Osteoblast (primary cell): ENCODE measurements around the gene GGT1. TPM values are rescaled to one million over a fixed set of nuclear protein-coding genes. Genes with fewer than 3 reads are reported as not detected.
"Not testable (repeated sequence)": the region's sequence is repeated elsewhere in the genome, so short reads cannot be mapped to it uniquely, and the experiment has no call there.

Experiments
- DNase-seq: peaks from one replicate; pipeline ENCODE4 v3.0.0; 2011; ENCODE audit warnings: low spot score, mixed read lengths; ENCODE audit not compliant: insufficient read length; ENCODE audit errors: missing footprints
- H2AFZ ChIP-seq: 2 replicates; pipeline ENCODE4 v1.6.0; 2011; ENCODE audit warnings: mild to moderate bottlenecking, low read length
- H3K27ac ChIP-seq: 2 replicates; pipeline ENCODE4 v1.5.1; 2011; ENCODE audit warnings: mild to moderate bottlenecking, low read depth, low read length, moderate library complexity
- H3K27me3 ChIP-seq: 2 replicates; pipeline ENCODE4 v1.6.0; 2012; ENCODE audit warnings: mild to moderate bottlenecking, control low read depth, inconsistent platforms, low read length, moderate library complexity; ENCODE audit not compliant: insufficient read depth
- H3K36me3 ChIP-seq: 2 replicates; pipeline ENCODE4 v1.5.1; 2011; ENCODE audit warnings: mild to moderate bottlenecking, low read length, control low read depth, moderate library complexity; ENCODE audit not compliant: insufficient read depth
- H3K4me1 ChIP-seq: 2 replicates; pipeline ENCODE4 v1.5.1; 2011; ENCODE audit warnings: mild to moderate bottlenecking, low read length, control low read depth, moderate library complexity; ENCODE audit not compliant: insufficient read depth
- H3K4me2 ChIP-seq: 2 replicates; pipeline ENCODE4 v1.6.0; 2011; ENCODE audit warnings: mild to moderate bottlenecking, low read length; ENCODE audit not compliant: insufficient read depth
- H3K4me3 ChIP-seq: fragments of 200-600 bp; sonication (generic); 3 replicates; pipeline ENCODE4 v1.5.1; 2012; ENCODE audit warnings: mild to moderate bottlenecking, low read length, inconsistent platforms; ENCODE audit not compliant: insufficient read depth
- H3K79me2 ChIP-seq: 2 replicates; pipeline ENCODE4 v1.6.0; 2012; ENCODE audit warnings: mild to moderate bottlenecking, low read length, control low read depth, inconsistent platforms; ENCODE audit not compliant: insufficient read depth
- H3K9me3 ChIP-seq: 2 replicates; pipeline ENCODE4 v1.5.1; 2011; ENCODE audit warnings: low read depth, low read length, control low read depth
- H4K20me1 ChIP-seq: 2 replicates; pipeline ENCODE4 v1.6.0; 2012; ENCODE audit warnings: mild to moderate bottlenecking, low read length, control low read depth; ENCODE audit not compliant: insufficient read depth
- CTCF ChIP-seq: IDR thresholded peaks from 2 replicates; pipeline ENCODE4 v1.5.1; 2011; ENCODE audit warnings: mild to moderate bottlenecking, low read depth, low read length, moderate library complexity; ENCODE audit errors: extremely low read depth
- total RNA-seq: library from RNA; depleted of rRNA; stranded (reverse); fragments of >200 nt; gene quantifications from 2 replicates; pipeline ENCODE4 v1.2.3, GENCODE V29; 2012

The GGT1 gene
- total RNA-seq: 0.36 and 0.59 TPM in 2 replicates

DNA sequence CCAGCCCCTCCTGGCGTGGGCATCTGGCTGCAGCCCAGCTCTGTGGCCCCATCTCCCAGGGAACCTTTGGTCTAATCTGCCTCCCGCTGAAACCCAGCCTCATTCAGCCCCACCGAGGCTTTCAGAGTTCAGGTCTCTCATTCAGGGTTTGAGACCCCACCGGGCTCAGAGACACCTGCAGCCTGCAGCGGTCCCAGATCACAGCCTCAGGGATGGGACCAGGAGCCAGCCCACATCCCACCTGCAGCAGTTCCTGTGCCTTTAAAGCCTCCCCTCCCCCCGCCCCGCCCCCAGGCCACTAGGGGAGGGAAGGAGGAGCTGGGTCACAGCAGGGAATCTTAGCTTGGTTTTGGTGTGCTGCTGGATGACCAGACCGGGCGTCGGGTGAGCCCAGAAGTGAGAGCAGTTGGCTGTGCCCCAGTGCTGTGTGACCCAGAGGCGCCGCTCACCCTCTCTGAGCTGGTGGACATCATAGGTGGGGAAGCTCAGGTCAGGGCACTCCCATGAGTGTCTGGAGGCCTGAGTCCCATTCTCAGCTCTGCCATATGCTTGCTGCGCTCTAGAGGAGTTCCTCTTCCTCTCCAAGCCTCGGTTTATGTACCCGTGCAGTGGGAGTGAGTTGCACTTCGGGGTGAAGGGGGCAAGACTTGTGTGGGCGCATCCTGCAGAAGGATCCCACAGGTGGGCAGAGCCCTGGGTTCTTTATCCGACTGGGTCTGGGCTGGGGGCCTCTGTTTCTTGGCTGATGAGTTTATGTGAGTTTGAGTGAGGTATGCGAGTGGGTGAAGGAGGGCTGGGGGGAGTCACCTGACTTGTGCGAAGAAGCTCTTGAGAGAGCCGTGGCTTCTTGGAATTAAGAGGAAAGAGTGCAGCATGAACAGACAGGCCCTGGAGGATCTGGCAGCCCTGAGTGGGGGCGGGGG lies at the start of gene GGT1:
Gene GGT1, plus strand, starts transcription at position 347 of the 923 bp plus-strand sequence. CDS start 7,889 bp downstream, outside the sequence.
- H2AFZ ChIP-seq, H4K20me1 ChIP-seq, H3K4me1 ChIP-seq, H3K36me3 ChIP-seq, H3K4me3 ChIP-seq, H3K27ac ChIP-seq, H3K79me2 ChIP-seq, H3K27me3 ChIP-seq, H3K9me3 ChIP-seq, H3K4me2 ChIP-seq, DNase-seq: not testable (repeated sequence)

- peak; percentile 69 for DNase-seq
- Histone ChIP-seq H3K27me3 (no peaks in the 10 kb centered on the region), H3K4me3 (peak overlapping the region; percentile 97), H3K9me3 (no peaks in the 10 kb centered on the region), H3K4me1 (peaks cover 28% of the 10 kb centered on the region), H4K20me1 (peaks cover 53% of the 10 kb centered on the region), H3K36me3 (peaks cover 30% of the 10 kb centered on the region), H3K27ac (peak overlapping the region; percentile 73), H2AFZ (peak overlapping the region; percentile 80), H3K79me2 (peaks cover 91% of the 10 kb centered on the region), H3K4me2 (peak overlapping the region; percentile 84)
- no peak for TF ChIP-seq CTCF
Measured at GRCh38 chr22:24553597-24554312, 49.2 kb upstream of the GGT1 start.

DNA sequence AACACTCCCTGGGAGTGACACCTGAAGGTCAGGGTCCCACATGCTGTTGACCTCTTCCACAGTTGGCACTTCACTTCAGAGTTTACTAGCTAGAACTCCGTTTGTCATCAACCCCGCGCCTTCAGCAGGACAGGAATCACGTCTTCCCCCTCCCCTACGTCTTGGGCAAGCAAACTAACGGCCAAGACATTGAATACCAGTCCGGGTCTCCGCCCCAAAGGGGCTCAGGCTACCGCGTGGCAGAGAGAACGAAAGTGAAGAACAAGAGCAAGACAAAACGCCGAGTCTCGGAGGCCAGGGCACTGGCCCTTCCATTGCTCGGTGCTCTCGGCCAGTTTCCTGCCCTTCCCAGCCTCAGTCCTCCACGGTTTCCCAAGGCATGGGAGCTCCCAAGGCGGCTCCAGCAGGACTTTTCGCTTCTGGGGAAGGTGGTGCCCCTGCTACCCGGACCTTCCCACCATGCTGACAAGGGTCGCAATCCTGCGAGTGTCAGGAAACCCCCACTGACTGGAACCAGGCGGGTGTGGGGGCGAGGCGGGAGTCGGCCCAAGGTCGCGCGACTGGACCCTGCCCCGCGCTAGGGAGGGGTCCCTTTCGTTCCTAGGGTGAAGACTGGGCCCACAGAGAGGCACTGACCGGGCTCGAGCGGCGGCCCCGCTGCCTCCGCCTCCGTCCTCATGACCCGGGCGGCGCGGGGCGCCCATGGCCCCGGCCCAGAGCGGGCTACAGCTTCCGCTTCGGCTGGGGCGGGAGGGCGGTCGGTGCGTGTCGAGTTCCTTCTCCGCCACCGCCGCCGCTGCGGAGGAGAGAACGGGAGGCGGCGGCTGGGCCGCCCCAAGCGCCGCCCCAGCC lies 48.5 kb upstream of the GGT1 start, which contains the start of gene GUCD1:
Gene GUCD1, minus strand, starts transcription at position 826 of the 852 bp plus-strand sequence. Its CDS starts 147 bp downstream, at position 679.
- Histone ChIP-seq H3K27ac (peak within 1 kb of the TSS; percentile 89), H3K27me3 (no peaks in the 10 kb centered on the region), H4K20me1 (peaks cover 50% of the 10 kb centered on the region), H3K4me1 (peaks cover 28% of the 10 kb centered on the region), H3K36me3 (peaks cover 34% of the 10 kb centered on the region), H3K4me3 (peak within 1 kb of the TSS; percentile 97), H3K79me2 (peaks cover 91% of the 10 kb centered on the region), H3K9me3 (no peaks in the 10 kb centered on the region), H3K4me2 (peak within 1 kb of the TSS; percentile 86), H2AFZ (peak within 1 kb of the TSS; percentile 94)
- peak; percentile 79 for DNase-seq
- no peak for TF ChIP-seq CTCF
